ENCODE results near the gene IL10RB. TPM values are rescaled to one million over a fixed set of nuclear protein-coding genes. Genes with fewer than 3 reads are reported as not detected.

Gene IL10RB
- total and polyA plus RNA-seq, 2 of the 4 experiments (the other 2 are of a cell fraction): 20.1 to 45.2 TPM

GRCh38 chr21:33330726-33331125 is 64.6 kb downstream of the IL10RB start:
- in situ Hi-C loops (cut with MboI; ENCODE audit: low sequenced_read_pairs): no loop called here
- CTCF ChIA-PET: no interaction called here
- H3K27ac ChIP-seq (ENCODE audit: insufficient read depth, low read length): no peak overlapping the region

More at GRCh38 chr21:33330726-33331125, 64.6 kb downstream of the IL10RB start:
- H3K14ac ChIP-seq (replicated peaks; ENCODE audit: low read depth, low read length): no peak overlapping the region
- no peak overlapping the region for H2BK120ac ChIP-seq (ENCODE audit: low read depth, low read length)
- H3K27me3 ChIP-seq (ENCODE audit: control insufficient read depth, insufficient read depth, low read length): no peaks in the 10 kb centered on the region
- no peaks in the 10 kb centered on the region for H3K4me1 ChIP-seq (ENCODE audit: control insufficient read depth, insufficient read depth, low read length)
- peaks cover 19% of the 10 kb centered on the region for H4K20me1 ChIP-seq (ENCODE audit: insufficient read depth, low read length)
- no peak overlapping the region for H3K4me2 ChIP-seq (ENCODE audit: low read depth, low read length)
- no peak overlapping the region for H3K4me3 ChIP-seq (ENCODE audit: insufficient read depth, low read depth, low read length)
- no TSS peak for BruUV-seq (replicated peaks)
- H3K9me3 ChIP-seq (ENCODE audit: control insufficient read depth, insufficient read depth, low read length): 0 out of 2 replicates have a peak, but pooled peaks cover 2% of the 10 kb centered on the region
- no peak overlapping the region for H2BK15ac ChIP-seq (ENCODE audit: low read depth, low read length)
- dilution Hi-C loops (cut with HindIII; ENCODE audit: low sequenced_read_pairs, unreplicated experiment): no loop called here
- no peak overlapping the region for H2AK9ac ChIP-seq (replicated peaks; ENCODE audit: low read depth, low read length, poor library complexity)
- peaks cover 9% of the 10 kb centered on the region for H3K36me3 ChIP-seq (ENCODE audit: control insufficient read depth, insufficient read depth, low read length)
- POLR2A ChIA-PET (ENCODE audit: unreplicated experiment): no interaction called here
- no peak overlapping the region for H4K8ac ChIP-seq (ENCODE audit: low read depth in 2 of 2, low read length in 2 of 2)
- DNase-seq (no peak), ATAC-seq (ENCODE audit: low read depth) (no peak)
- TF ChIP-seq, protein P1, sequence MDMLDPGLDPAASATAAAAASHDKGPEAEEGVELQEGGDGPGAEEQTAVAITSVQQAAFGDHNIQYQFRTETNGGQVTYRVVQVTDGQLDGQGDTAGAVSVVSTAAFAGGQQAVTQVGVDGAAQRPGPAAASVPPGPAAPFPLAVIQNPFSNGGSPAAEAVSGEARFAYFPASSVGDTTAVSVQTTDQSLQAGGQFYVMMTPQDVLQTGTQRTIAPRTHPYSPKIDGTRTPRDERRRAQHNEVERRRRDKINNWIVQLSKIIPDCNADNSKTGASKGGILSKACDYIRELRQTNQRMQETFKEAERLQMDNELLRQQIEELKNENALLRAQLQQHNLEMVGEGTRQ (IDR thresholded peaks at IDR 0.05; ENCODE audit: low read depth, low read length): no peak
- TF ChIP-seq BHLHE40 (IDR thresholded peaks at IDR 0.05; ENCODE audit: low read depth, low read length) (no peak), MXI1 (IDR thresholded peaks at IDR 0.05; ENCODE audit: borderline replicate concordance, low read depth, low read length) (no peak), RAD21 (IDR thresholded peaks at IDR 0.05; ENCODE audit: low read length) (no peak), CEBPB (IDR thresholded peaks at IDR 0.05; ENCODE audit: low read depth, low read length) (no peak), MAFK (IDR thresholded peaks at IDR 0.05; ENCODE audit: low read depth, low read length) (no peak)
- H2BK5ac ChIP-seq (ENCODE audit: low read depth, low read length, poor library complexity, severe bottlenecking): no peak overlapping the region
- no peak overlapping the region for H3K4ac ChIP-seq (ENCODE audit: low read depth, low read length)
- no peak overlapping the region for H2AFZ ChIP-seq (replicated peaks; ENCODE audit: low read length, poor library complexity)
- H4K91ac ChIP-seq (ENCODE audit: insufficient read depth, low read depth, low read length): no peak overlapping the region
- H3K79me1 ChIP-seq (ENCODE audit: low read depth in 1 of 2, low read length in 2 of 2): peaks cover 41 to 64% of the 10 kb centered on the region in 2 experiments
- H3K23ac ChIP-seq (ENCODE audit: low read depth, low read length): no peak overlapping the region
- no peak overlapping the region for H2AK5ac ChIP-seq (ENCODE audit: low read depth, low read length)
- WGBS, 2 experiments (ENCODE audit: extremely low coverage in 2 of 2, insufficient read length in 1 of 2): no CpG with 5 or more reads among the region's 3 CpGs
- peaks cover 8% of the 10 kb centered on the region for H3K9me1 ChIP-seq (ENCODE audit: insufficient read depth, low read length)
- H4K5ac ChIP-seq (ENCODE audit: low read depth, low read length): no peak overlapping the region
- intact Hi-C loops (cut with micrococcal nuclease): no loop called here
- no peak overlapping the region for H3K56ac ChIP-seq (ENCODE audit: extremely low read depth, insufficient read depth, low read length)
- no peak overlapping the region for H2BK20ac ChIP-seq (ENCODE audit: low read depth, low read length)
- H3K9ac ChIP-seq (ENCODE audit: low read depth, low read length): no peak overlapping the region
- no peak overlapping the region for H3K18ac ChIP-seq (ENCODE audit: low read depth, low read length)

All from IMR-90 (cell line).